ENCODE data around the gene CYTH4.
A peak's percentile ranks its signal among the peaks of the same experiment; 100 is the strongest.

CYTH4 gene

DNA sequence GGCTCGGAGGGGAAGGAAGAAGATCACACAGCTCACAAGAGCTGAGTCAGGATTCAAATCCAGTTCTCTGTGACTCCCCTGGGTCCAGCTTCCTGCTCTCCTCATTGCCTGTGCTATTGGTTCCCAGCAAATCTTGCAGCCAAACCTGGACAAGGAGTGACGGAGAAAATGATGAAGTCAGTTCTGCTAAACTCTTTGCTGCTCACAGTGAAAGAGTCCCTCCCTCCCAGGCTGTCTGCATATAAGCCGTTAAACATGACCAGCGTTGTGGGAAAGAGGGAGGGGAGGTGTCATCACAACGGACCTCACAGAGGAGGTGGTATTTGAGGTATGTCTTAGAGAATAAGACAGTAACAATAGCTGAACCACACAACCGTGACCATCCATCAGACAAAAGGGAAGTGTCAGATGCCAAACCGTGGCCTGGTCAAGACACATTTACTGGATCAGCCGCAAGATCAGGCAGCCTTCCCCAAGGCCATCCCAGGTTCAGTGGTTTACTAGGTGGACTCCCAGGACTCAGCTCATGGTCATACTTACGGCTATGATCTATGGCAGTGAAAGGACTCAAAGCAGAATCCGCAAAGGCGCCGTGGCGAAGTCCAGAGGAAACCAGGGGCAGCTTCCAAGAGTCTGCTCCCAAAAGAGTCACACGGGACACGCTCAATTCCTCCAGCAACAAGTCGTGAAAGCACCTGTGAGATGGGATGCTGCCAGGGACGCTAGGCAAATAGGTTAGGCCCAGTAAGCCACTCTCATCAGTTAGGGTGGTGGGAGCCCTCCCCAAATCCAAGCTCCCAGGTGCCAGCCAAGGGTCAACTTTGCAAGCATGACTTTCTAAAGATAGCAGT is 2.8 kb upstream of the CYTH4 start:
- DNase-seq (ENCODE audit: extremely low read depth, low read depth): no peak
- H3K4me3 ChIP-seq (replicated peaks; ENCODE audit: low read depth, low read length): no peak overlapping the region
- TF ChIP-seq, protein P1, sequence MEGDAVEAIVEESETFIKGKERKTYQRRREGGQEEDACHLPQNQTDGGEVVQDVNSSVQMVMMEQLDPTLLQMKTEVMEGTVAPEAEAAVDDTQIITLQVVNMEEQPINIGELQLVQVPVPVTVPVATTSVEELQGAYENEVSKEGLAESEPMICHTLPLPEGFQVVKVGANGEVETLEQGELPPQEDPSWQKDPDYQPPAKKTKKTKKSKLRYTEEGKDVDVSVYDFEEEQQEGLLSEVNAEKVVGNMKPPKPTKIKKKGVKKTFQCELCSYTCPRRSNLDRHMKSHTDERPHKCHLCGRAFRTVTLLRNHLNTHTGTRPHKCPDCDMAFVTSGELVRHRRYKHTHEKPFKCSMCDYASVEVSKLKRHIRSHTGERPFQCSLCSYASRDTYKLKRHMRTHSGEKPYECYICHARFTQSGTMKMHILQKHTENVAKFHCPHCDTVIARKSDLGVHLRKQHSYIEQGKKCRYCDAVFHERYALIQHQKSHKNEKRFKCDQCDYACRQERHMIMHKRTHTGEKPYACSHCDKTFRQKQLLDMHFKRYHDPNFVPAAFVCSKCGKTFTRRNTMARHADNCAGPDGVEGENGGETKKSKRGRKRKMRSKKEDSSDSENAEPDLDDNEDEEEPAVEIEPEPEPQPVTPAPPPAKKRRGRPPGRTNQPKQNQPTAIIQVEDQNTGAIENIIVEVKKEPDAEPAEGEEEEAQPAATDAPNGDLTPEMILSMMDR (IDR thresholded peaks at IDR 0.05; ENCODE audit: low read depth, low read length, missing control alignments): no peak

- TF ChIP-seq, protein P1 (IDR thresholded peaks at IDR 0.05; ENCODE audit: low read depth, low read length, missing control alignments): no peak
- no peak for DNase-seq (ENCODE audit: extremely low read depth, low read depth)
- H3K4me3 ChIP-seq (replicated peaks; ENCODE audit: low read depth, low read length): no peak overlapping the region
These were observed 1.6 kb upstream of the CYTH4 start for GRCh38 chr22:37280718-37281117.

- no peak overlapping the region for H3K4me3 ChIP-seq (replicated peaks; ENCODE audit: low read depth, low read length)
- TF ChIP-seq, protein P1 (IDR thresholded peaks at IDR 0.05; ENCODE audit: low read depth, low read length, missing control alignments): no peak
- DNase-seq (ENCODE audit: extremely low read depth, low read depth): no peak
These were observed 1.1 kb upstream of the CYTH4 start for GRCh38 chr22:37281195-37281594.

DNA sequence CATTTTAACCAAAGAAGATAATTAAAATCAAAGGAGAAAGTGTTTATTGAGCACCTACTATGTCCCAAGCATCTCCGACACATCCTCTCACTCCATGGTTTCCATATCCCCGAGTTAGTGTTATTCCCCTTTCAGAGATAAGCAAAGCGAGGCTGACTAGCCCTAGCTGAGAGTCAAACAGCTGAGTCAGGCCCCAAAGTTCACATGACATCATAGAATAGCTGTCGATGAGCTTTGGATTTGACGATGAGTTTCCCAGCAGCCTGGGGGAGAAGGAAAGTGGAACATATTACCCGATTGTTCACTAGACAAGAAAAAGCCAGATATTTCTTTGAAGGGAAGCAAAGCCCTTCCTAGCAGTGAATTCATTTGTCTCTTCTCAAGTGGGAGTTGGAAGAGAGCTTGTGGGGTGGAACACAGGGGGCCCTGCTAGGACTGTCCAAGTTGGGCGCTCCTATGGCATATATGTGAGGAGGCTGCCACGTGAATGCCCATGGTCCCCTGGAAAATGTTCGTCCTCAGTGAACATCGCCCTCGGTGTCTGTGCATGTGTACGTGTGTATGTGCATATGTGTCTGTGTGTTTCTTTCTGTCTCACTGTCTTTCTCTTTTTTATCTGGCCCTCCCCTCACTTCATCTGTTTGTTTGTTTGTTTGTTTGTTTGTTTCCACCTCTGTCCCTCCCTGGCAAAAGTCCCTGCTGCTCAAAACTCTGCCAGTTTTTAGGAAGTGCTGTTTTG is 493 bp upstream of the CYTH4 start:
- TF ChIP-seq, protein P1 (IDR thresholded peaks at IDR 0.05; ENCODE audit: low read depth, low read length, missing control alignments): no peak
- no peak for DNase-seq (ENCODE audit: extremely low read depth, low read depth)
- H3K4me3 ChIP-seq (replicated peaks; ENCODE audit: low read depth, low read length): no peak overlapping the region

DNA sequence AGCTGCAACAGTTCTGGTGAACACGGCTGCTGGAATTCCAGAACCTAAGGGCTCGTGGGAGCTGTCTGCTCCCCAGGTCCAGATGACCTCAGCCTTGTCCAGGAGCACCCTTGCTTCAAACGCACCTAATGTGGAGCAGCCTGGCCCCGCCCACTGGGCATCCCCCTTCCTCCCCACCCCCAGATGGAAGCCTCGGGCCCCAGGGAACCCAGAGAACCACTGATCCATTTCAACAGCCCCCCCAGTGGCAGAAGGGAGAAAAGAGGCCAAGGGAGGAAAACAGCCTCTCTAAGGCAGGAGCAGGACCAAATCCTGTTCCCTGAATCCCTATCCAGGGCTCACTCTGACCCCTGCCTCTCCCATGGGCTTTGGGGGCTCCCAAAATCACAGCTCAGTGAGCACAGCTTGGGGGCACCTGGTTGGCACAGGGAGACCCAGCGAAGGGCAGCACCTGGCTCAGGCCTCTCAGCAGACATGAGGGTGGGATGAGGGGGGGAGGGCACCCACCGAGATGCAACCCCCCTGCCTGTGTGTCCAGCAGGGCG is 1.2 kb downstream of the CYTH4 start:
- TF ChIP-seq, protein P1 (IDR thresholded peaks at IDR 0.05; ENCODE audit: low read depth, low read length, missing control alignments): peak; percentile 32
- DNase-seq (ENCODE audit: extremely low read depth, low read depth): no peak
- H3K4me3 ChIP-seq (replicated peaks; ENCODE audit: low read depth, low read length): no peak overlapping the region

DNA sequence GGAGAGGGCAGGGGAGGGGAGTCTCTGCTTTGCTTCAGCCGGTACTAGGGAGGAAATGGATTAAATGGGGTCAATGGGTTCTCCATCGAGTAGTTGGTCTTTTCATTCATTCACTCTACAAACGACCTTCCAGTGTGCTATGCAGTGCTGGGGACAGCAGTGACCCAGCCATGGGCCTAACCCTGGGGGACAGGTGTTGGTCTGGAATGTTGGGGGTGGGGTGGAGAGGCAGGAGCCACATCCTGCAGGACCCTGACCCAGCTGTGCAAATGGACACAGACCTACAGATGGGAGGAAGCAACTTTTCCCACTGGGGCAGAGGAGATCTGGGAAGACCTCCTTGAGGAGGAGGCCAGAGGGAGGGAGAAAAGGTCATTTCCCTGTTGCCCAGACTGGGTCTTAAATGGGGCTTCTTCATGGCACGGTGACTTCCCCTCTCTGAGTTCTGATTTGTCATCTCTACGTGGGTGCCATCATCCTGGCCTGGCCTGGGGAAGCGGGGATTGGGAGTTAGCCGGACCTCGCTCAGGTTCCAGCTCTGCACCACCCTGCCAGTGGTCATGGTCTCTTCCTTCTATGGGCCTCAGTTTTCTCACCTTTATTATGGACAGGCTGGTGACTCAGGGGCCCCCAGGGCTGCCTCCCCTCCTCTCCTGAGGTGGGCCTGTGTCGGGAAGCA is 2.0 kb downstream of the CYTH4 start:
- H3K4me3 ChIP-seq (replicated peaks; ENCODE audit: low read depth, low read length): no peak overlapping the region

More for the DNA sequence above, 2.0 kb downstream of the CYTH4 start:
- DNase-seq (ENCODE audit: extremely low read depth, low read depth): no peak
- TF ChIP-seq, protein P1 (IDR thresholded peaks at IDR 0.05; ENCODE audit: low read depth, low read length, missing control alignments): no peak

All from HFF-Myc (cell line).